ENCODE results near the gene SUCO.
"Not testable (repeated sequence)": the region's sequence is repeated elsewhere in the genome, so short reads cannot be mapped to it uniquely, and the experiment has no call there.

SUCO gene

GRCh38 chr1:172603816-172604215 is 70.9 kb downstream of the SUCO start:
- no peak for DNase-seq

GRCh38 chr1:172605641-172606040 is 72.7 kb downstream of the SUCO start:
- no peak for DNase-seq

GRCh38 chr1:172607145-172607544 is 74.2 kb downstream of the SUCO start:
- DNase-seq: no peak

- DNase-seq: no peak
These were observed 75.2 kb downstream of the SUCO start for GRCh38 chr1:172608098-172608601.

- no peak for DNase-seq
These were observed 76.6 kb downstream of the SUCO start for GRCh38 chr1:172609528-172609927.

- DNase-seq: no peak
These were observed 79.5 kb downstream of the SUCO start for GRCh38 chr1:172612478-172612877.

GRCh38 chr1:172613294-172613693 is 80.3 kb downstream of the SUCO start:
- DNase-seq: no peak

- no peak for DNase-seq
These were observed 83.2 kb downstream of the SUCO start for GRCh38 chr1:172616195-172616594.

GRCh38 chr1:172616636-172617035 is 83.7 kb downstream of the SUCO start:
- no peak for DNase-seq

GRCh38 chr1:172620603-172621002 is 87.7 kb downstream of the SUCO start:
- DNase-seq: not testable (repeated sequence)

- DNase-seq: no peak
These were observed 89.6 kb downstream of the SUCO start for GRCh38 chr1:172622541-172622940.

GRCh38 chr1:172623748-172624147 is 90.8 kb downstream of the SUCO start:
- DNase-seq: no peak

- DNase-seq: no peak
These were observed 93.9 kb downstream of the SUCO start for GRCh38 chr1:172626845-172627244.

GRCh38 chr1:172627702-172628101 is 94.8 kb downstream of the SUCO start:
- no peak for DNase-seq

- DNase-seq: no peak
These were observed 95.5 kb downstream of the SUCO start for GRCh38 chr1:172628401-172628800.

GRCh38 chr1:172629170-172629569 is 96.2 kb downstream of the SUCO start:
- DNase-seq: no peak

GRCh38 chr1:172629638-172630037 is 96.7 kb downstream of the SUCO start:
- DNase-seq: no peak

- DNase-seq: no peak
These were observed 97.3 kb downstream of the SUCO start for GRCh38 chr1:172630056-172630818.

- DNase-seq: no peak
These were observed 97.9 kb downstream of the SUCO start for GRCh38 chr1:172630868-172631267.

GRCh38 chr1:172637522-172637921 is 104.6 kb downstream of the SUCO start:
- no peak for DNase-seq

- no peak for DNase-seq
These were observed 105.3 kb downstream of the SUCO start for GRCh38 chr1:172638249-172638648.

GRCh38 chr1:172638885-172639831 is 106.2 kb downstream of the SUCO start:
- no peak for DNase-seq

Measured in amygdala (tissue), 56 donors.